HG03571 (cell line): Measurements from ENCODE around the gene REG1B.

Source experiments
- ATAC-seq: cut with Tn5 transposase; IDR thresholded peaks from one replicate; pipeline ENCODE4 v1.9.1; 2021; ENCODE audit not compliant: unreplicated experiment

Gene REG1B

GRCh38 chr2:79087785-79088364 lies at the start of gene REG1B:
Gene REG1B, minus strand, starts transcription at chr2:79087993. Its CDS starts 381 bp downstream, at chr2:79087612.
- ATAC-seq, result no peak

GRCh38 chr2:79131687-79132086 lies 43.9 kb upstream of the REG1B start:
- no peak for ATAC-seq

GRCh38 chr2:79129804-79130203 lies 42.0 kb upstream of the REG1B start:
- ATAC-seq, result no peak

GRCh38 chr2:79129260-79129659 lies 41.5 kb upstream of the REG1B start:
- no peak for ATAC-seq

- ATAC-seq, result no peak
Measured at GRCh38 chr2:79128406-79128805, 40.6 kb upstream of the REG1B start.

GRCh38 chr2:79125721-79125985 lies 37.9 kb upstream of the REG1B start:
- ATAC-seq, result no peak

- ATAC-seq, result no peak
Measured at GRCh38 chr2:79124907-79125720, 37.3 kb upstream of the REG1B start.

- ATAC-seq, result no peak
Measured at GRCh38 chr2:79122676-79123075, 34.9 kb upstream of the REG1B start.

- no peak for ATAC-seq
Measured at GRCh38 chr2:79120194-79120713, 32.5 kb upstream of the REG1B start, which contains the start of gene REG1A. Gene REG1A, plus strand, starts transcription at chr2:79120488. Its CDS starts 374 bp downstream, at chr2:79120862.

- ATAC-seq, result no peak
Measured at GRCh38 chr2:79116997-79117928, 29.5 kb upstream of the REG1B start.

GRCh38 chr2:79114797-79115494 lies 27.2 kb upstream of the REG1B start:
- no peak for ATAC-seq

- no peak for ATAC-seq
Measured at GRCh38 chr2:79112269-79112668, 24.5 kb upstream of the REG1B start.

GRCh38 chr2:79105259-79105658 lies 17.5 kb upstream of the REG1B start:
- ATAC-seq, result no peak

GRCh38 chr2:79103214-79103613 lies 15.4 kb upstream of the REG1B start:
- no peak for ATAC-seq

- no peak for ATAC-seq
Measured at GRCh38 chr2:79101024-79101423, 13.2 kb upstream of the REG1B start.

- no peak for ATAC-seq
Measured at GRCh38 chr2:79100285-79100684, 12.5 kb upstream of the REG1B start.

GRCh38 chr2:79099140-79099686 lies 11.4 kb upstream of the REG1B start:
- ATAC-seq, result no peak

GRCh38 chr2:79097843-79098242 lies 10.1 kb upstream of the REG1B start:
- ATAC-seq, result no peak

GRCh38 chr2:79090693-79091092 lies 2.9 kb upstream of the REG1B start:
- no peak for ATAC-seq

- no peak for ATAC-seq
Measured at GRCh38 chr2:79086255-79086654, 1.5 kb downstream of the REG1B start.

GRCh38 chr2:79085382-79085781 lies 2.4 kb downstream of the REG1B start:
- no peak for ATAC-seq
